HepG2 (cell line): ENCODE measurements around the gene STX10. TPM values are rescaled to one million over a fixed set of nuclear protein-coding genes. Genes with fewer than 3 reads are reported as not detected.

ENCODE experiments used
- ARID2 ChIP-seq: sonication (generic); formaldehyde crosslinking; IDR thresholded peaks from 2 replicates; pipeline ENCODE4 v1.8.1; 2022; ENCODE audit warnings: mild to moderate bottlenecking, missing genetic modification reagents, borderline replicate concordance
- E2F2 ChIP-seq: sonication (generic); formaldehyde crosslinking; IDR thresholded peaks from 2 replicates; pipeline ENCODE4 v1.4.0; 2020; ENCODE audit warnings: missing genetic modification reagents, borderline replicate concordance
- ERF ChIP-seq: IDR thresholded peaks from 2 replicates; pipeline ENCODE4 v1.6.1; 2018; ENCODE audit warnings: missing biosample characterization, missing genetic modification reagents
- KLF9 ChIP-seq: IDR thresholded peaks from 2 replicates; pipeline ENCODE4 v1.6.1; 2016; ENCODE audit warnings: low read depth
- NFKB2 ChIP-seq: sonication (generic); formaldehyde crosslinking; IDR thresholded peaks from 2 replicates; pipeline ENCODE4 v1.4.0; 2020; ENCODE audit warnings: missing genetic modification reagents, borderline replicate concordance
- PBX3 ChIP-seq: sonication (generic); formaldehyde crosslinking; IDR thresholded peaks from 2 replicates; pipeline ENCODE4 v1.8.1; 2023; ENCODE audit warnings: missing genetic modification reagents, inconsistent platforms, borderline replicate concordance
- POLR2G ChIP-seq: fragments of 200-400 bp; formaldehyde crosslinking; IDR thresholded peaks from 2 replicates; pipeline ENCODE4 v1.6.1; 2018; ENCODE audit warnings: mild to moderate bottlenecking, low read depth, low read length, moderate library complexity
- SATB2 ChIP-seq: sonication (generic); formaldehyde crosslinking; IDR thresholded peaks from 2 replicates; pipeline ENCODE4 v1.5.0; 2020; ENCODE audit warnings: missing genetic modification reagents
- SKI ChIP-seq: fragments of 450-650 bp; IDR thresholded peaks from one replicate; pipeline ENCODE4 v1.6.1; 2018; ENCODE audit warnings: mild to moderate bottlenecking; ENCODE audit not compliant: partially characterized antibody
- SMARCC2 ChIP-seq: fragments of 450-650 bp; IDR thresholded peaks from 2 replicates; pipeline ENCODE4 v1.6.1; 2017; ENCODE audit warnings: antibody characterized with exemption, mild to moderate bottlenecking
- TAF1 ChIP-seq: sonication (generic); formaldehyde crosslinking; IDR thresholded peaks from 2 replicates; pipeline ENCODE4 v1.4.0; 2020; ENCODE audit warnings: missing genetic modification reagents
- TOE1 ChIP-seq: sonication (generic); formaldehyde crosslinking; IDR thresholded peaks from 2 replicates; pipeline ENCODE4 v1.4.0; 2020; ENCODE audit warnings: mild to moderate bottlenecking, missing genetic modification reagents
- ZBTB38 ChIP-seq: sonication (generic); formaldehyde crosslinking; IDR thresholded peaks from 2 replicates; pipeline ENCODE4 v1.5.1; 2020; ENCODE audit warnings: mild to moderate bottlenecking, missing genetic modification reagents
- ZMAT3 ChIP-seq: sonication (generic); formaldehyde crosslinking; conservative IDR thresholded peaks from 2 replicates; pipeline ENCODE4 v1.7.0; 2021; ENCODE audit warnings: missing genetic modification reagents
- ZMYM4 ChIP-seq: sonication (generic); formaldehyde crosslinking; IDR thresholded peaks from 2 replicates; pipeline ENCODE4 v1.8.1; 2023; ENCODE audit warnings: mild to moderate bottlenecking, missing genetic modification reagents
- ZNF350 ChIP-seq: sonication (generic); formaldehyde crosslinking; IDR thresholded peaks from 2 replicates; pipeline ENCODE4 v1.4.0; 2020; ENCODE audit warnings: mild to moderate bottlenecking, low read depth, missing genetic modification reagents, borderline replicate concordance
- ZNF44 ChIP-seq: sonication (generic); formaldehyde crosslinking; IDR thresholded peaks from 2 replicates; pipeline ENCODE4 v1.5.1; 2020; ENCODE audit warnings: mild to moderate bottlenecking, missing genetic modification reagents
- ZNF577 ChIP-seq: sonication (generic); formaldehyde crosslinking; IDR thresholded peaks from 2 replicates; pipeline ENCODE4 v1.4.0; 2020; ENCODE audit warnings: mild to moderate bottlenecking, low read depth, missing genetic modification reagents, borderline replicate concordance
- ZNF629 ChIP-seq: sonication (generic); formaldehyde crosslinking; conservative IDR thresholded peaks from 2 replicates; pipeline ENCODE4 v1.5.0; 2020; ENCODE audit warnings: missing genetic modification reagents
- ZNF782 ChIP-seq: sonication (generic); formaldehyde crosslinking; IDR thresholded peaks from 2 replicates; pipeline ENCODE4 v1.4.0; 2020; ENCODE audit warnings: missing genetic modification reagents, mild to moderate bottlenecking, borderline replicate concordance
- ZNF788 ChIP-seq: sonication (generic); formaldehyde crosslinking; IDR thresholded peaks from 2 replicates; pipeline ENCODE4 v1.5.0; 2020; ENCODE audit warnings: mild to moderate bottlenecking, missing genetic modification reagents, borderline replicate concordance
- ZSCAN31 ChIP-seq: sonication (generic); formaldehyde crosslinking; IDR thresholded peaks from 2 replicates; pipeline ENCODE4 v1.5.0; 2020; ENCODE audit warnings: low read depth, mild to moderate bottlenecking, missing genetic modification reagents
- polyA plus RNA-seq, 8 experiments: library from polyadenylated mRNA; depleted of rRNA in 3 of 8; stranded (reverse) in 7 of 8; unstranded in 1 of 8; fragments of >200 nt; fragmentation: Illumina TruSeq in 4 of 8; extraction: Trizol in 4 of 8; gene quantifications; 2 replicates each; pipeline versions ENCODE4 v1.2.1 to v1.2.3, GENCODE V29; 2011 to 2016; ENCODE audit warnings: low read depth in 4 of 8, missing spikeins in 1 of 8, mixed read lengths in 1 of 8; ENCODE audit not compliant: insufficient read depth in 1 of 8
- total RNA-seq, 5 experiments: library from RNA; depleted of rRNA; stranded (reverse); fragments of >200 nt; fragmentation: Illumina TruSeq; extraction: Trizol; gene quantifications; 2 replicates each; pipeline ENCODE4 v1.2.3, GENCODE V29; 2016; ENCODE audit warnings: low read depth in 1 of 5
- TF ChIP-seq, protein P1 (sequence below): sonication (generic); formaldehyde crosslinking; conservative IDR thresholded peaks from 2 replicates; pipeline ENCODE4 v1.8.0; 2022; ENCODE audit warnings: low read depth, missing genetic modification reagents
- TF ChIP-seq, protein P2 (sequence below): IDR thresholded peaks from 2 replicates; pipeline ENCODE4 v1.6.1; 2016; ENCODE audit warnings: low read depth
- TF ChIP-seq, protein P3 (sequence below): IDR thresholded peaks from 2 replicates; pipeline ENCODE4 v1.6.1; 2012; ENCODE audit warnings: inconsistent platforms

The STX10 gene
- total and polyA plus RNA-seq, 2 of the 13 experiments (the other 11 are each of a cell fraction or from before 2014, with no cell fraction given): 47.9 to 66.4 TPM

DNA sequence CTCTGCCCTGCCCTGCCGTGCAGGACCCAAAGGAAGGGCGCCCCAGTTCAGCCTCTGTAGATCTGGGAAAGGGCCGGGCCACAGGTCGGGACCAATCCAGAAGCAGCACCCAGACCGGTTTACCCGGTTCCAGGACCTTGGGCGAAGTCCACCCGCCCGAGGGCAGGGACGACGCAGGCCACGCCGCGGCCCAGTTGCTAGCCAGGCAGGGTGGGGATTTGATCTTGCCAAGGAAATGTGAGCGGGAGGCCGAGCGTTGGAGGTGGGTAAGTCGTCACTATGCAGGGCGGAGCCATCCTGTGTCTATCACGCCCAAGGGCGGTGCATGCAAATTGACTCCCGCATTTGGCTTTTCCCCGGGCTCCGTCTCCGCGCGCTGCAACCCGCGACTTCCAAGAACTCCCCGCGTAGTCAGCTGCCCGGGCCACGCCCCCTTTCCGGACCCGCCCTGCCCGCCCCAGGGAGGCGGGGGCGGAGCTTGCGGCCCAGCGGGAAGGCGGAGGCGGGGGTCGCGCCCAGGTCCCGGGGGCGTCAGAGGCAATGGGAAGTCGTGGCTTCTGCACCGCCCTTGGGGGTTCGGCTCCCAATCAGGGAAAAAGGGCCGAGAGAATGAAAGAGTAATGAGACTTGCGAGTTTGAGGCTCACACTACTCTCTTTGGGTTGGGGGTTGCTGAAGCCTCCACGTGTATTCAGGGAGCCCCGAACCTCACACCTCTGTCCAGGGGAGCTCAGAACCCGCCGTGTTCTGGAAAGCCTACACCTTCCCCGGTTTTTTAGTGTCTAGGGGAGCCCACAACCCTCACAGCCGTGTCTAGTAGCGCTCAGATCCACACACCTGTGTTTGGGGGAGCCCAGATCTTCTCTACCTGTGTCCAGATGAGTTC is 12.8 kb upstream of the STX10 start (continued):
- TF ChIP-seq TOE1 (CRISPR knock-in tag) (0 out of 2 replicates have a peak, but pooled peaks have one; percentile 14), ZMAT3 (CRISPR knock-in tag) (peak; percentile 43; the same call in 1 of the 2 replicates), SKI (peak; percentile 66), ZNF44 (CRISPR knock-in tag) (0 out of 2 replicates have a peak, but pooled peaks have one; percentile 50), POLR2G (peak; percentile 66), ERF (CRISPR knock-in tag) (peak; percentile 93), ARID2 (no peak; the same call in 1 of the 2 replicates), ZNF350 (CRISPR knock-in tag) (peak; percentile 92), NFKB2 (CRISPR knock-in tag) (peak; percentile 86), ZNF629 (CRISPR knock-in tag) (peak; percentile 49; the same call in 1 of the 2 replicates), E2F2 (CRISPR knock-in tag) (no peak), KLF9 (CRISPR knock-in tag) (peak; percentile 71), ZMYM4 (CRISPR knock-in tag) (peak; percentile 79), ZNF782 (peak; percentile 52; the same call in 1 of the 2 replicates), SATB2 (CRISPR knock-in tag) (no peak), ZNF788 (CRISPR knock-in tag) (peak; percentile 93; the same call in 1 of the 2 replicates), ZBTB38 (peak; percentile 77), ZNF577 (CRISPR knock-in tag) (no peak), PBX3 (CRISPR knock-in tag) (no peak), TAF1 (peak; percentile 79), ZSCAN31 (CRISPR knock-in tag) (peak; percentile 90), SMARCC2 (no peak)
- TF ChIP-seq, protein P1, sequence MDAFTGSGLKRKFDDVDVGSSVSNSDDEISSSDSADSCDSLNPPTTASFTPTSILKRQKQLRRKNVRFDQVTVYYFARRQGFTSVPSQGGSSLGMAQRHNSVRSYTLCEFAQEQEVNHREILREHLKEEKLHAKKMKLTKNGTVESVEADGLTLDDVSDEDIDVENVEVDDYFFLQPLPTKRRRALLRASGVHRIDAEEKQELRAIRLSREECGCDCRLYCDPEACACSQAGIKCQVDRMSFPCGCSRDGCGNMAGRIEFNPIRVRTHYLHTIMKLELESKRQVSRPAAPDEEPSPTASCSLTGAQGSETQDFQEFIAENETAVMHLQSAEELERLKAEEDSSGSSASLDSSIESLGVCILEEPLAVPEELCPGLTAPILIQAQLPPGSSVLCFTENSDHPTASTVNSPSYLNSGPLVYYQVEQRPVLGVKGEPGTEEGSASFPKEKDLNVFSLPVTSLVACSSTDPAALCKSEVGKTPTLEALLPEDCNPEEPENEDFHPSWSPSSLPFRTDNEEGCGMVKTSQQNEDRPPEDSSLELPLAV: no peak
- TF ChIP-seq, protein P2, sequence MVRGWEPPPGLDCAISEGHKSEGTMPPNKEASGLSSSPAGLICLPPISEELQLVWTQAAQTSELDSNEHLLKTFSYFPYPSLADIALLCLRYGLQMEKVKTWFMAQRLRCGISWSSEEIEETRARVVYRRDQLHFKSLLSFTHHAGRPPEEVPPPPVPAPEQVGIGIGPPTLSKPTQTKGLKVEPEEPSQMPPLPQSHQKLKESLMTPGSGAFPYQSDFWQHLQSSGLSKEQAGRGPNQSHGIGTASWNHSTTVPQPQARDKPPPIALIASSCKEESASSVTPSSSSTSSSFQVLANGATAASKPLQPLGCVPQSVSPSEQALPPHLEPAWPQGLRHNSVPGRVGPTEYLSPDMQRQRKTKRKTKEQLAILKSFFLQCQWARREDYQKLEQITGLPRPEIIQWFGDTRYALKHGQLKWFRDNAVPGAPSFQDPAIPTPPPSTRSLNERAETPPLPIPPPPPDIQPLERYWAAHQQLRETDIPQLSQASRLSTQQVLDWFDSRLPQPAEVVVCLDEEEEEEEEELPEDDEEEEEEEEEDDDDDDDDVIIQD (CRISPR knock-in tag): peak; percentile 77
- TF ChIP-seq, protein P3, sequence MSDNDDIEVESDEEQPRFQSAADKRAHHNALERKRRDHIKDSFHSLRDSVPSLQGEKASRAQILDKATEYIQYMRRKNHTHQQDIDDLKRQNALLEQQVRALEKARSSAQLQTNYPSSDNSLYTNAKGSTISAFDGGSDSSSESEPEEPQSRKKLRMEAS: peak; percentile 65
